K562 (cell line): ENCODE data around the gene MLN. TPM values are rescaled to one million over a fixed set of nuclear protein-coding genes. Genes with fewer than 3 reads are reported as not detected.

ENCODE experiments used
- BHLHE40 ChIP-seq: IDR thresholded peaks from 2 replicates; pipeline ENCODE4 v1.6.1; 2011; ENCODE audit warnings: low read length, improper control_type of control experiment
- CC2D1A ChIP-seq: fragments of 450-650 bp; IDR thresholded peaks from 2 replicates; pipeline ENCODE4 v1.6.1; 2017; ENCODE audit warnings: mild to moderate bottlenecking
- COPS2 ChIP-seq: fragments of 450-650 bp; conservative IDR thresholded peaks from 2 replicates; pipeline ENCODE4 v1.6.1; 2016; ENCODE audit warnings: mild to moderate bottlenecking, moderate library complexity
- DMBX1 ChIP-seq: fragments of 250-450 bp; sonication (Bioruptor Pico); IDR thresholded peaks from 2 replicates; pipeline ENCODE4 v1.8.0; 2022; ENCODE audit warnings: inconsistent platforms, mild to moderate bottlenecking, moderate library complexity, borderline replicate concordance
- EHMT2 ChIP-seq: fragments of 450-650 bp; IDR thresholded peaks from 2 replicates; pipeline ENCODE4 v1.6.1; 2018; ENCODE audit warnings: antibody characterized with exemption
- KDM4B ChIP-seq, 2 experiments: fragments of 450-650 bp in 1 of 2; sonication (generic) in 1 of 2; IDR thresholded peaks; 2 replicates each; pipeline ENCODE4 v1.6.1; 2016 to 2017; ENCODE audit warnings: borderline replicate concordance in 2 of 2, antibody characterized with exemption in 1 of 2, low read depth in 1 of 2, mild to moderate bottlenecking in 1 of 2
- NCOA1 ChIP-seq: fragments of 450-650 bp; IDR thresholded peaks from 2 replicates; pipeline ENCODE4 v1.6.1; 2016; ENCODE audit warnings: low read depth
- NELFE ChIP-seq: IDR thresholded peaks from 2 replicates; pipeline ENCODE4 v1.6.1; 2011; ENCODE audit warnings: mild to moderate bottlenecking; ENCODE audit not compliant: insufficient read depth, insufficient read length
- PHTF2 ChIP-seq: fragments of 250-450 bp; sonication (Bioruptor Pico); IDR thresholded peaks from 2 replicates; pipeline ENCODE4 v1.5.0; 2021; ENCODE audit warnings: mild to moderate bottlenecking
- POLR3A ChIP-seq: IDR thresholded peaks from 2 replicates; pipeline ENCODE4 v1.6.1; 2011; ENCODE audit warnings: borderline replicate concordance, mild to moderate bottlenecking, moderate library complexity; ENCODE audit not compliant: insufficient read length, insufficient read depth; ENCODE audit errors: extremely low read depth
- RBM17 ChIP-seq: fragments of 200-400 bp; formaldehyde crosslinking; IDR thresholded peaks from 2 replicates; pipeline ENCODE4 v1.6.1; 2017; ENCODE audit warnings: low read depth, mild to moderate bottlenecking, low read length, borderline replicate concordance
- SAFB ChIP-seq: fragments of 200-400 bp; formaldehyde crosslinking; IDR thresholded peaks from 2 replicates; pipeline ENCODE4 v1.6.1; 2017; ENCODE audit warnings: low read depth, low read length, borderline replicate concordance
- TCF7 ChIP-seq: sonication (generic); IDR thresholded peaks from 2 replicates; pipeline ENCODE4 v1.6.1; 2016; ENCODE audit warnings: antibody characterized with exemption, borderline replicate concordance
- ZKSCAN3 ChIP-seq: fragments of 250-450 bp; sonication (Bioruptor Pico); IDR thresholded peaks from 2 replicates; pipeline ENCODE4 v1.4.0; 2020
- ZNF165 ChIP-seq: fragments of 250-450 bp; sonication (Bioruptor Pico); IDR thresholded peaks from 2 replicates; pipeline ENCODE4 v1.4.0; 2020; ENCODE audit warnings: borderline replicate concordance
- ZNF551 ChIP-seq: fragments of 250-450 bp; sonication (Bioruptor Pico); IDR thresholded peaks from 2 replicates; pipeline ENCODE4 v1.5.0; 2021; ENCODE audit warnings: mild to moderate bottlenecking, moderate library complexity
- ZNF780A ChIP-seq: fragments of 250-450 bp; sonication (Bioruptor Pico); IDR thresholded peaks from 2 replicates; pipeline ENCODE4 v1.5.0; 2021; ENCODE audit warnings: mild to moderate bottlenecking
- ZSCAN32 ChIP-seq: fragments of 450-650 bp; formaldehyde crosslinking; IDR thresholded peaks from 2 replicates; pipeline ENCODE4 v1.4.0; 2020; ENCODE audit warnings: mild to moderate bottlenecking, moderate library complexity
- polyA plus RNA-seq, 8 experiments: library from polyadenylated mRNA; depleted of rRNA in 4 of 8; stranded (reverse) in 5 of 8; unstranded in 3 of 8; fragments of >200 nt; fragmentation: Nextera tagmentation in 2 of 8; fragmentation: Illumina TruSeq in 1 of 8; extraction: Ambion mirVana in 2 of 8; extraction: Trizol in 1 of 8; gene quantifications; 2 replicates each; pipeline versions ENCODE4 v1.2.1 to v1.2.3, GENCODE V29; 2011 to 2014; ENCODE audit warnings: inconsistent platforms in 1 of 8, missing spikeins in 1 of 8
- total RNA-seq, 7 experiments: library from RNA; depleted of rRNA in 6 of 7; stranded (reverse); fragments of >200 nt in 6 of 7; fragmentation: Illumina TruSeq in 2 of 7; extraction: Trizol in 2 of 7; gene quantifications; 2 replicates each; pipeline versions ENCODE4 v1.2.1 to v1.2.3, GENCODE V29; 2011 to 2021; ENCODE audit warnings: low replicate concordance in 1 of 7
- TF ChIP-seq, protein P1 (sequence below): fragments of 250-450 bp; sonication (Bioruptor Pico); IDR thresholded peaks from 2 replicates; pipeline ENCODE4 v1.8.0; 2022; ENCODE audit warnings: inconsistent platforms, mild to moderate bottlenecking, moderate library complexity, borderline replicate concordance
- TF ChIP-seq, protein P2 (sequence below): sonication (generic); formaldehyde crosslinking; IDR thresholded peaks from 2 replicates; pipeline ENCODE4 v1.4.0; 2020; ENCODE audit warnings: mild to moderate bottlenecking, missing genetic modification reagents
- TF ChIP-seq, protein P3 (sequence below): fragments of 450-650 bp; formaldehyde crosslinking; IDR thresholded peaks from 2 replicates; pipeline ENCODE4 v1.4.0; 2022; ENCODE audit warnings: missing genetic modification characterization
- TF ChIP-seq, protein P4 (sequence below), 2 experiments: fragments of 200-800 bp in 1 of 2; sonication (Bioruptor generic) in 1 of 2; sonication (generic) in 1 of 2; formaldehyde crosslinking in 1 of 2; IDR thresholded peaks in 1 of 2; conservative IDR thresholded peaks in 1 of 2; 2 replicates each; pipeline versions ENCODE4 v1.5.0 to v1.6.1; 2016 to 2020; ENCODE audit warnings: missing compliant biosample characterization in 1 of 2, missing genetic modification characterization in 1 of 2, missing genetic modification reagents in 1 of 2

MLN gene
- total and polyA plus RNA-seq, 9 of the 15 experiments (the other 6 are each of a cell fraction or from before 2014, with no cell fraction given): not detected

DNA sequence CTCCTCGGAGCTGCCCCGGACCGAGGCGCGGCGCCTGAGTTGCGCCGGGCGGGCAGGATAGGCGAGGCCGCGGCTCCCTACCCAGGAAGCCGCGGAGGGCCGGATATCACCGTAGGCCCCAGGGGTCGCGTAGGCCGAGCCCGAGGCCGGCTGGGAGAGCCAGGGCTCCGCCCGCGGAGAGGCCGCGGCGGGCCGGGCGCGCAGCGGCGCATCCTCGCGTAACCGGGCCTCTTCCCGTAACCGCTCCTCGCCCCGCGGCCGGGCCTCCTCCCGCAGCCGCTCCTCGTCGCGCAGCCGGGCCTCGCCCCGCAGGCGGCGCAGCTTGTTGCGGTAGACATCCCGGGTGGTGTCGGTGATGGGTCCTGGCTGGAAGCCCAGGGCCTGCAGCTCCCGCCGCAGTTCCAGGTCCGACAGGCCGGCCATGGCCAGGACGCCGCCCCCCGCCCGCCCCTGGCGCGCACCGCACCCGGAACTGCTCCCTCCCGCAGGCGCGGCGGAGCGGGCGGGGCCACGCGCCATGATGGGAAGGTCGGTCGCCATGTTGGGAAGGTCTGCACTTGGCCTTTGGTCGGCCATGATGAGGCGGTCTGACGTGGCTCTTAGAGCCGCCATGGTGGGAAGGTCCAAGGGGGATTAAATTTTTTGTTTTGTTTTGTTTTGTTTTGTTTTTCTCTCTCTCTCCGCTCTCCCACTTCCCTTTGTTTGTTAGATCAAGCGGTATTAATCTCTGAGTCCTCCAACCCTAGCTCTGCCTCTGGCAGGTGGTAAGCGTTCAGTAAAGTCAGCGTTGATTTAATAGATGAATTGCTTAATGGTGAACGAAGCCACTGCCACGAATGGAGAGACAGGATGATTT, 14.9 kb downstream of the MLN start, which contains the start of gene LEMD2 (continued):
- TF ChIP-seq, protein P1, sequence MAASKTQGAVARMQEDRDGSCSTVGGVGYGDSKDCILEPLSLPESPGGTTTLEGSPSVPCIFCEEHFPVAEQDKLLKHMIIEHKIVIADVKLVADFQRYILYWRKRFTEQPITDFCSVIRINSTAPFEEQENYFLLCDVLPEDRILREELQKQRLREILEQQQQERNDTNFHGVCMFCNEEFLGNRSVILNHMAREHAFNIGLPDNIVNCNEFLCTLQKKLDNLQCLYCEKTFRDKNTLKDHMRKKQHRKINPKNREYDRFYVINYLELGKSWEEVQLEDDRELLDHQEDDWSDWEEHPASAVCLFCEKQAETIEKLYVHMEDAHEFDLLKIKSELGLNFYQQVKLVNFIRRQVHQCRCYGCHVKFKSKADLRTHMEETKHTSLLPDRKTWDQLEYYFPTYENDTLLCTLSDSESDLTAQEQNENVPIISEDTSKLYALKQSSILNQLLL (CRISPR knock-in tag): no peak
- TF ChIP-seq COPS2 (no peak), ZNF780A (CRISPR knock-in tag) (no peak), NELFE (no peak), SAFB (no peak), RBM17 (no peak), BHLHE40 (no peak; the same call in 1 of the 2 replicates), DMBX1 (CRISPR knock-in tag) (peak; percentile 97), PHTF2 (0 out of 2 replicates have a peak, but pooled peaks have one; percentile 44), TCF7 (no peak), KDM4B (IDR thresholded peaks at IDR 0.05; ENCODE audit: borderline replicate concordance in 2 of 2, low read depth in 1 of 2) (peak in 1 of 2 experiments; percentile 92; a peak in 1 of 4 replicates), ZNF551 (CRISPR knock-in tag) (no peak), EHMT2 (peak; percentile 90), ZSCAN32 (CRISPR knock-in tag) (0 out of 2 replicates have a peak, but pooled peaks have one; percentile 23), NCOA1 (peak; percentile 20; the same call in 1 of the 2 replicates), POLR3A (no peak), CC2D1A (no peak), ZKSCAN3 (no peak), ZNF165 (CRISPR knock-in tag) (peak; percentile 83; the same call in 1 of the 2 replicates)
- TF ChIP-seq, protein P2, sequence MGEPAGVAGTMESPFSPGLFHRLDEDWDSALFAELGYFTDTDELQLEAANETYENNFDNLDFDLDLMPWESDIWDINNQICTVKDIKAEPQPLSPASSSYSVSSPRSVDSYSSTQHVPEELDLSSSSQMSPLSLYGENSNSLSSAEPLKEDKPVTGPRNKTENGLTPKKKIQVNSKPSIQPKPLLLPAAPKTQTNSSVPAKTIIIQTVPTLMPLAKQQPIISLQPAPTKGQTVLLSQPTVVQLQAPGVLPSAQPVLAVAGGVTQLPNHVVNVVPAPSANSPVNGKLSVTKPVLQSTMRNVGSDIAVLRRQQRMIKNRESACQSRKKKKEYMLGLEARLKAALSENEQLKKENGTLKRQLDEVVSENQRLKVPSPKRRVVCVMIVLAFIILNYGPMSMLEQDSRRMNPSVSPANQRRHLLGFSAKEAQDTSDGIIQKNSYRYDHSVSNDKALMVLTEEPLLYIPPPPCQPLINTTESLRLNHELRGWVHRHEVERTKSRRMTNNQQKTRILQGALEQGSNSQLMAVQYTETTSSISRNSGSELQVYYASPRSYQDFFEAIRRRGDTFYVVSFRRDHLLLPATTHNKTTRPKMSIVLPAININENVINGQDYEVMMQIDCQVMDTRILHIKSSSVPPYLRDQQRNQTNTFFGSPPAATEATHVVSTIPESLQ (CRISPR knock-in tag): 0 out of 2 replicates have a peak, but pooled peaks have one; percentile 23
- TF ChIP-seq, protein P3, sequence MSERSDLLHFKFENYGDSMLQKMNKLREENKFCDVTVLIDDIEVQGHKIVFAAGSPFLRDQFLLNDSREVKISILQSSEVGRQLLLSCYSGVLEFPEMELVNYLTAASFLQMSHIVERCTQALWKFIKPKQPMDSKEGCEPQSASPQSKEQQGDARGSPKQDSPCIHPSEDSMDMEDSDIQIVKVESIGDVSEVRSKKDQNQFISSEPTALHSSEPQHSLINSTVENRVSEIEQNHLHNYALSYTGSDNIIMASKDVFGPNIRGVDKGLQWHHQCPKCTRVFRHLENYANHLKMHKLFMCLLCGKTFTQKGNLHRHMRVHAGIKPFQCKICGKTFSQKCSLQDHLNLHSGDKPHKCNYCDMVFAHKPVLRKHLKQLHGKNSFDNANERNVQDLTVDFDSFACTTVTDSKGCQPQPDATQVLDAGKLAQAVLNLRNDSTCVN: peak; percentile 75; the same call in 1 of the 2 replicates
- TF ChIP-seq, protein P4, sequence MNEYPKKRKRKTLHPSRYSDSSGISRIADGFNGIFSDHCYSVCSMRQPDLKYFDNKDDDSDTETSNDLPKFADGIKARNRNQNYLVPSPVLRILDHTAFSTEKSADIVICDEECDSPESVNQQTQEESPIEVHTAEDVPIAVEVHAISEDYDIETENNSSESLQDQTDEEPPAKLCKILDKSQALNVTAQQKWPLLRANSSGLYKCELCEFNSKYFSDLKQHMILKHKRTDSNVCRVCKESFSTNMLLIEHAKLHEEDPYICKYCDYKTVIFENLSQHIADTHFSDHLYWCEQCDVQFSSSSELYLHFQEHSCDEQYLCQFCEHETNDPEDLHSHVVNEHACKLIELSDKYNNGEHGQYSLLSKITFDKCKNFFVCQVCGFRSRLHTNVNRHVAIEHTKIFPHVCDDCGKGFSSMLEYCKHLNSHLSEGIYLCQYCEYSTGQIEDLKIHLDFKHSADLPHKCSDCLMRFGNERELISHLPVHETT (CRISPR knock-in tag; conservative IDR thresholded peaks at IDR 0.05 in 1 of 2, IDR thresholded peaks at IDR 0.05 in 1 of 2): peak in 1 of 2 experiments; percentile 98; a peak in 3 of 4 replicates
